ENCODE measurements around the gene VASH1. TPM values are rescaled to one million over a fixed set of nuclear protein-coding genes. Genes with fewer than 3 reads are reported as not detected.

Gene VASH1
- total and polyA plus RNA-seq, 2 donors (not counting 3 experiments of a cell fraction or from before 2014, with no cell fraction given): 39.8 to 168 TPM

DNA sequence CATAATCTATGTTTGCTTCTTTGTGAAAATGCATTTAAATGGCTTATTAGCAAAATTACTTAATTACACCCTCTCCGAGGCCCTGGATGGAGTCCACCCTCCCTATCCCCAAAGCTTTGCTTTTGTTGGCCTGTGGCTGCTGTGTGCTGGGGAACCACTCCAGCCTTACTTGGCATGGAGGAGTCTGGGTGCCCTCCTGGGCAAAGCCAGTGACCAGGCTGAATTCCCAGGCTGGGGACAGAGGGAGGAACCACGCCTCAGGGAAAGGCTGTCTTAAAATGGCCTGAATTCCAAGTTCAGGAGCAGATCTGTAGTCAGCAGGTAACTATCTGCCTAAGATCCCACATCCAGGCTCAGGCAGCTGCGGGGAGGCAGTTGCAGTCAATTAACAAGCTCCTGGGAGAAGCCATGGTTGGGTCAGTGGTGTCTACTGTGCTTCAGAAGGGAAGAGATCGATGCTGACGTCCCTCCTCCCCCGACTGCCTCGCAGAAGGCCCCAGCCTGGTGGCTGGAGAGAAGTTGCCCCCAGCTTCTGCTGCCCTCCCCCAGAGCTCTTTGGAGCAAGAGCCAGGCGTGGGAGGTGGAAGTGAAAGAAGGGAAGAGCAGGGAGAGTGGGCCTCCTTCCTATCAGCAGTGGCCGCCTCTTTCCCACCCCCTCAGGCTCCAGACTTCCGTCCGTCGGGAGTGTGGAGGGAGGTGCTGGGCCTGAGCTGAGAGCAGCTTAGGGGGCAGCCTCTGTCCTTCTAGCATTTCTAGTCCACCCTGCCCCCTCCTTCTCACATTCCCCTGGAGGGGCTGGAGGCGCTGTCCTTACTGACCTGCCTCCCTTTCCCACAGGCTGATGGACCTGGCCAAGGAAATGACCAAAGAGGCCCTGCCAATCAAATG lies 11.3 kb downstream of the VASH1 start:
- peak; percentile 93 for FAIRE-seq

More for the DNA sequence above, 11.3 kb downstream of the VASH1 start:
- TF ChIP-seq FOS (IDR thresholded peaks at IDR 0.05; ENCODE audit: borderline replicate concordance, insufficient read depth, low read length): no peak
- no peak for TF ChIP-seq EZH2 (IDR thresholded peaks at IDR 0.05; ENCODE audit: borderline replicate concordance, low read depth, low read length, severe bottlenecking)
- TF ChIP-seq MYC (IDR thresholded peaks at IDR 0.05; ENCODE audit: low read depth, low read length): no peak
- TF ChIP-seq GATA2 (IDR thresholded peaks at IDR 0.05; ENCODE audit: insufficient read depth, insufficient read length, low read depth, low read length): no peak
- TF ChIP-seq POLR2AphosphoS5 (IDR thresholded peaks at IDR 0.05; ENCODE audit: insufficient read depth, low read depth, low read length): peak; percentile 43
- TF ChIP-seq, protein P1, sequence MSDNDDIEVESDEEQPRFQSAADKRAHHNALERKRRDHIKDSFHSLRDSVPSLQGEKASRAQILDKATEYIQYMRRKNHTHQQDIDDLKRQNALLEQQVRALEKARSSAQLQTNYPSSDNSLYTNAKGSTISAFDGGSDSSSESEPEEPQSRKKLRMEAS (IDR thresholded peaks at IDR 0.05; ENCODE audit: insufficient read depth, insufficient read length): no peak
- TF ChIP-seq JUN (IDR thresholded peaks at IDR 0.05; ENCODE audit: borderline replicate concordance, insufficient read depth, insufficient read length, low read depth): no peak
- TF ChIP-seq, protein P2, sequence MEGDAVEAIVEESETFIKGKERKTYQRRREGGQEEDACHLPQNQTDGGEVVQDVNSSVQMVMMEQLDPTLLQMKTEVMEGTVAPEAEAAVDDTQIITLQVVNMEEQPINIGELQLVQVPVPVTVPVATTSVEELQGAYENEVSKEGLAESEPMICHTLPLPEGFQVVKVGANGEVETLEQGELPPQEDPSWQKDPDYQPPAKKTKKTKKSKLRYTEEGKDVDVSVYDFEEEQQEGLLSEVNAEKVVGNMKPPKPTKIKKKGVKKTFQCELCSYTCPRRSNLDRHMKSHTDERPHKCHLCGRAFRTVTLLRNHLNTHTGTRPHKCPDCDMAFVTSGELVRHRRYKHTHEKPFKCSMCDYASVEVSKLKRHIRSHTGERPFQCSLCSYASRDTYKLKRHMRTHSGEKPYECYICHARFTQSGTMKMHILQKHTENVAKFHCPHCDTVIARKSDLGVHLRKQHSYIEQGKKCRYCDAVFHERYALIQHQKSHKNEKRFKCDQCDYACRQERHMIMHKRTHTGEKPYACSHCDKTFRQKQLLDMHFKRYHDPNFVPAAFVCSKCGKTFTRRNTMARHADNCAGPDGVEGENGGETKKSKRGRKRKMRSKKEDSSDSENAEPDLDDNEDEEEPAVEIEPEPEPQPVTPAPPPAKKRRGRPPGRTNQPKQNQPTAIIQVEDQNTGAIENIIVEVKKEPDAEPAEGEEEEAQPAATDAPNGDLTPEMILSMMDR (IDR thresholded peaks at IDR 0.05; ENCODE audit: extremely low read depth in 1 of 2, insufficient read depth in 1 of 2, low read depth in 1 of 2, low read length in 2 of 2): peak in 1 of 2 donors; percentile 4
- TF ChIP-seq POLR2A (IDR thresholded peaks at IDR 0.05; ENCODE audit: low read depth, low read length): peak; percentile 54
- Histone ChIP-seq H3K9me1 (replicated peaks; ENCODE audit: control insufficient read depth, extremely low read depth, insufficient read depth, low read length) (no peaks in the 10 kb centered on the region), H3K9ac (replicated peaks; ENCODE audit: extremely low read depth, insufficient read depth, low read length) (peak overlapping the region; percentile 45), H3K4me2 (ENCODE audit: insufficient read depth, low read length) (peak overlapping the region; percentile 52), H3K4me1 (ENCODE audit: control insufficient read depth, extremely low read depth, insufficient read depth, low read length) (peaks cover 35% of the 10 kb centered on the region), H3K36me3 (ENCODE audit: control insufficient read depth in 2 of 2, extremely low read depth in 1 of 2, insufficient read depth in 2 of 2, low read length in 2 of 2) (peaks cover 0 to 10% of the 10 kb centered on the region in 2 experiments), H3K9me3 (replicated peaks; ENCODE audit: control insufficient read depth, insufficient read depth, low read length) (no peaks in the 10 kb centered on the region), H2AFZ (ENCODE audit: low read depth, low read length) (peak overlapping the region; percentile 85), H4K20me1 (replicated peaks; ENCODE audit: control insufficient read depth, extremely low read depth, insufficient read depth, low read length) (no peaks in the 10 kb centered on the region), H3K27me3 (ENCODE audit: control insufficient read depth in 2 of 2, insufficient read depth in 2 of 2, low read length in 2 of 2) (no peaks in the 10 kb centered on the region), H3K27ac (ENCODE audit: insufficient read depth, low read depth, low read length) (peak overlapping the region; percentile 92), H3K4me3 (replicated peaks in 1 of 3; ENCODE audit: insufficient read depth in 1 of 3, low read depth in 1 of 3, low read length in 3 of 3) (no peak overlapping the region), H3K79me2 (ENCODE audit: control insufficient read depth, insufficient read depth, low read length) (no peaks in the 10 kb centered on the region)
- ChIA-PET POLR2A (interaction anchor here (0.9 kb wide), 1 partner anchor 53 kb away, joined by 3 read pairs; no protein-coding TSS in a partner anchor), CTCF (interaction anchor here (0.8 to 6.0 kb wide), 7 partner anchors 11 to 62 kb away, joined by 3 to 64 read pairs (median 5); partner anchors contain the start of gene VASH1)
- intact Hi-C loops (cut with micrococcal nuclease) (loop anchor here (1.0 kb wide), 4 partner anchors 10 to 56 kb away; no protein-coding TSS in a partner anchor), dilution Hi-C loops (cut with MboI; ENCODE audit: extremely low pct_ligation_motif_present, low sequenced_read_pairs) (no loop called here)
- peak; percentile 95 for DNase-seq (ENCODE audit: low read depth, low spot score)
- TSS peak; percentile 81 for BruUV-seq (replicated peaks)
